Measurements from ENCODE around the gene SPEM3.

The SPEM3 gene

DNA sequence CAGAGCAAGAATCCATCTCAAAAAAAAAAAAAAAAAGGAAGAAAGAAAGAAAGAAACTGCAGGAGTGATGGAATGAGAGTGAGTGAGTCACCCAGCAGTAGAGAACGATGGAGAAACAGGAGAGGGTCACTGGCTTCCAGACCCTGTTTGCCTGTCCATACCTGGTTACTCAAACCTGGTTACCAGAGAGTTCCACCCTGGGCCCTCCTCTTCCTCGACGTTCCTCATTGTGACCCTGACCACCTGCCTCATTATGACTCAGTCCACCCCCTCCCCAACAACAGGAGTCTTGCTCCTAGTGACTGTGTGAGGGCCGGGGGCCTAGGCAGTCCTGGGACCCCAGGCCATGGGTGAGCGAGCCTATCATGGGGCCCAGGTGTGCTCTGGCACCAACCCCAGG lies at the start of gene SPEM3:
TSS of gene SPEM3 (plus strand) at position 301 of the 400 bp plus-strand sequence. CDS start at position 347, 46 bp downstream.
- DNase-seq = no peak

DNA sequence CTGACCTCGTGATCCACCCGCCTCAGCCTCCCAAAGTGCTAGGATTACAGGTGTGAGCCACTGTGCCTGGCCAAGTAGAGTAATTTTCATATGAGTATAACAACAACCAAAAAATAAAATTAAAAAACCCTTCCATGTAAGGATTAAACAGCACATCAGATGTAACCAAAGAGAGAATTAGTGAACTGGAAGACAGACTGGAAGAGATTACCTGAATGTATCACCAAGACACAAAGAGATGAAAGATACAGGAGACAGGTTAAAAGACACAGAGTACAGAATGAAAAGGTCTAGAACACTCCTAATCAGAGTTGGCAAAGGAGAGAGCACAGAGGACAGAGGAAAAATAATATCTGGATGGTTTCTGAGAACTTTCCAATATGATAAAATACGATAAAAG lies 49.5 kb upstream of the SPEM3 start:
- DNase-seq = no peak

DNA sequence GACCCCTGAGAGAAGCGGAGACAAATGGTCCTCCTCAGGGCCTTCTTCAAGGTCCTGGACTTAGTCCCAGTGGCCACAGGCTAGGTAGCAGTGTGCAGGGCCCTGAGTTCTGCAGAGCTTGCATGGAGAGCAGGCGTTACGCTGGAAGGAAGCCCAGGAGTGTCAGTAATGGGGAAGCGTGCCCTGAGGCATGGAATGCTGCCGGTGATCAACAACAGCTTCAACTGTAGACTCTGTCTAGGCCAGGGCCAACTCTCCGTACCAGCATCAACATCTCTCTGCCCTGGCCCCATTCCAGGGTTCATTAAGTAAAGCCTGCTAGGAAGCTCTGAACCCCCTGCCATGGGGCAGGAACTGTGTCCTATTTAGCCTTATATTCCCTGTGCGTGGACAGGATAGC lies 48.3 kb upstream of the SPEM3 start:
- DNase-seq = no peak

DNA sequence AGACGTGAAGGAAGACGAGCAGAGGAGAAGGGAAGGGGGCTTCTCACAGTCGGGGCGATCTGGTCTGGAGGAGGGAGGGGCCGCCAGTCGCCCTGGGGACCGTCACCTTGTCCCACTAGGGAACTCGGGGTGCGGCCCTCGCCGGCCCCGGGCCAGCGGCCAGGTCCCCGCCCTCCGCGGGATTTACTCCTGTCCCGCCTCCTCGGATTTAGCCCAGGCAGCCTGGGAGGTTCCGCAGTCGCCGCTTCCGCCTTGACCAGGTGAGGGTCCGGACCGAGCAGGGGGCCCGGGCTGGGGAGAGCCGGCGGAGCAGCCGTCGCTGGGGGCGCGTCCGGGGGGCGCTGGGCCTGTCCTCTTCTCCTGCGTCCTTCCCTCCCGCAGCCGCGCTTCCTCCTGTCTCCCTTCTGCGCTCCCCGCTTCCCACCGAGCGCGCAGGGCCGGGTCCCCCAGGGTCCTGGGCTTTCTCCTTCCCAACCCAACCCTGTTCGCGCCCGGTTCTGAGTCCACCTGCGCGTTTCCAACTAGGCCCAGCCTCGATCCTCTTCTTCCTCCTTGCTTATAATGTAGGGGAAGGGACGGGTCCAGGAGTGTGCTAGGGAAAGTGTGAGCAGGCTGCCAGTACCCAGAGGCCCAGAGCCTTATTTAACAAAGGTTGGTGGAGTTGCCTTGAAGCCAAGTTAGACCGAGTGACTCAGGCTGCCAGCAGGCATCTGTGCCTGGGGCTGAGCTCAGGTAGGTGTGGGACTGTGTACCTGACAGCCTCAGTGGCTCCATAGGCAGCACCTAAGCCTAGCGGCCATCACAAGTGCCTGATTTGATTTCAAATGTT lies 47.6 kb upstream of the SPEM3 start, which contains the start of gene TNK1:
TSS of gene TNK1 (plus strand) at position 235 of the 829 bp plus-strand sequence. CDS start 1,838 bp downstream, outside the sequence.
- DNase-seq = no peak

DNA sequence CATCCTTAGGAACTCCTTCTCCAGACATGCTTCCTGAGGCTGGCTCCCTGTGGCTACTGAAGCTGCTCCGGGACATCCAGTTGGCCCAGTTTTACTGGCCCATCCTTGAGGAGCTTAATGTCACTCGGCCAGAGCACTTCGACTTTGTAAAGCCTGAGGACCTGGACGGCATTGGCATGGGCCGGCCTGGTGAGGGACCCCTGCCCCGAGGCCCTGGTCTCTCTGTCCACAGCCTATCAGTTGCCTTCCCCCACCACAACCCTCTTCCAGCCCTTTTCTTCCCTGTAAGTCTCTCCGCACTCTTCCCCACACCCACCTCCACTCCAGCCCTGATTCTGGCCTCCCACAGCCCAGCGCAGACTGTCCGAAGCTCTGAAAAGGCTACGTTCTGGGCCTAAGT lies 45.8 kb upstream of the SPEM3 start:
- no peak for DNase-seq

DNA sequence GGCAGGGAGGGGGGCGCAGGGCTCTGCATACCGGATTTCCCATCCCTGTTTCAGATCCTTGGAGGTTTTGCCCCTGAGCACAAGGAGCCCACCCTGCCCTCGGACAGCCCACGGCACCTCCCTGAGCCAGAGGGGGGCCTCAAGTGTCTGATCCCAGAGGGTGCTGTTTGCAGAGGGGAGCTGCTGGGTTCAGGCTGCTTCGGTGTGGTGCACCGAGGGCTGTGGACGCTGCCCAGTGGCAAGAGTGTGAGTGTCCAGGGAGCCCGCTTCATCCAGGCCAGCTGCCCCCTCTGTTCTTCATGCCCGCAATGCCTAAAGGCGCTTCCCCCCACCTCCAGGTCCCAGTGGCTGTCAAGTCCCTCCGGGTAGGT lies 45.3 kb upstream of the SPEM3 start:
- no peak for DNase-seq

DNA sequence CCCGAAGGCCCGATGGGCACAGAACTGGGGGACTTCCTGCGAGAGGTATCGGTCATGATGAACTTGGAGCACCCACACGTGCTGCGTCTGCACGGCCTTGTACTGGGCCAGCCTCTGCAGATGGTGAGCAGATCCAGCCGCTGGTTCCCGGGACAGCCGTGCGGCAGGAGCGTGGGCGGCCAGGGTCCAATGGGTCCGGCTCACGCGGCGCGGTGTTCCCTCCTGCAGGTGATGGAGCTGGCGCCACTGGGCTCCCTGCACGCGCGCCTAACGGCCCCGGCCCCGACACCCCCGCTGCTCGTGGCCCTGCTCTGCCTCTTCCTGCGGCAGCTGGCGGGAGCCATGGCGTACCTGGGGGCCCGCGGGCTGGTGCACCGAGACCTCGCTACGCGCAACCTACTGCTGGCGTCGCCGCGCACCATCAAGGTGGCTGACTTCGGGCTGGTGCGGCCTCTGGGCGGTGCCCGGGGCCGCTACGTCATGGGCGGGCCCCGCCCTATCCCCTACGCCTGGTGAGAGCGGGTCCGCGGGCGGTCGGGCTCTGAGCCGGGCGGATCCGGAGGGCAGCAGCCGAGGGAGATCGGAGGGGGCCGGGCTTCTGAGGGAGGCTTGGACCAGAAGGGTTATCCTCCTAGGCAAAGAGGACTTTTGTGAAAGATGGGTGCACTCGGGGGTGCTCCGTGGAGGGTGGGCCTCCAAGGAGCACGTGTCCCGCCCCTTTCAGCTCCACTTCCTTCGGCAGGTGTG lies 44.7 kb upstream of the SPEM3 start:
- DNase-seq = peak; percentile 78

DNA sequence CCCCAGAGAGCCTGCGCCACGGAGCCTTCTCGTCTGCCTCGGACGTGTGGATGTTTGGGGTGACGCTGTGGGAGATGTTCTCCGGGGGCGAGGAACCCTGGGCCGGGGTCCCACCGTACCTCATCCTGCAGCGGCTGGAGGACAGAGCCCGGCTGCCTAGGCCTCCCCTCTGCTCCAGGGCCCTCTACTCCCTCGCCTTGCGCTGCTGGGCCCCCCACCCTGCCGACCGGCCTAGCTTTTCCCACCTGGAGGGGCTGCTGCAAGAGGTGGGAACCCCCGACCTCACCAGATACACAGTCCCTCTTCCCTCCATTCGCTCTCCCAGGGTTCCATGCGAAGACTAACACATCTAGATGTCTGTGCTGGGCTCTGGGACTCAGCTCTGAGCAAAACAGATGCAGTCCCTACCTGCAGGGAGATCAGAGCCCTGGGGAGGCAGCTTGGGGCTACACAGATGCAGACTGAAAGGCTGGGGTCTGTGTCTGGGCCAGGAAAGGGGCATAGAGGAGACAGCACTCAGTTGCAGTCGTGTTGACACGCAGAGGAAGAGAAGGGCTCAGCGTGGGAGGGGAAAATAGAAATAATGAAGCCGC lies 44.1 kb upstream of the SPEM3 start:
- DNase-seq = no peak

DNA sequence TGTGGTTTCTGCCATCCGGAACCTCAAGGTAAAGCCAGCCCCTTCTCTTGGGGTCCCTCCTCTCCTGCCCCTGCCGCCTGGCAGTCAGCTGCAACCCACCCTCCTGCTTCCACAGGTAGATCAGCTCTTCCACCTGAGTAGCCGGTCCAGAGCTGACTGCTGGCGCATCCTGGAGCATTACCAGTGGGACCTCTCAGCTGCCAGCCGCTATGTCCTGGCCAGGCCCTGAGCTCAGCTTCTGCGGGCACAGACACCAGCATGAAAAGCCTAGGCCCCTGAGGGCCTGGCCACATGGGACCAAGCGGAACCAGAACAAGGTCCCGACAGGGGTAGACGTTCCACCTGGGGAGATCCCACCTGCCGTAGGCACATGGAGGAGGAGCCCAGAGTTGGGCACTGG lies 39.8 kb upstream of the SPEM3 start:
- no peak for DNase-seq

DNA sequence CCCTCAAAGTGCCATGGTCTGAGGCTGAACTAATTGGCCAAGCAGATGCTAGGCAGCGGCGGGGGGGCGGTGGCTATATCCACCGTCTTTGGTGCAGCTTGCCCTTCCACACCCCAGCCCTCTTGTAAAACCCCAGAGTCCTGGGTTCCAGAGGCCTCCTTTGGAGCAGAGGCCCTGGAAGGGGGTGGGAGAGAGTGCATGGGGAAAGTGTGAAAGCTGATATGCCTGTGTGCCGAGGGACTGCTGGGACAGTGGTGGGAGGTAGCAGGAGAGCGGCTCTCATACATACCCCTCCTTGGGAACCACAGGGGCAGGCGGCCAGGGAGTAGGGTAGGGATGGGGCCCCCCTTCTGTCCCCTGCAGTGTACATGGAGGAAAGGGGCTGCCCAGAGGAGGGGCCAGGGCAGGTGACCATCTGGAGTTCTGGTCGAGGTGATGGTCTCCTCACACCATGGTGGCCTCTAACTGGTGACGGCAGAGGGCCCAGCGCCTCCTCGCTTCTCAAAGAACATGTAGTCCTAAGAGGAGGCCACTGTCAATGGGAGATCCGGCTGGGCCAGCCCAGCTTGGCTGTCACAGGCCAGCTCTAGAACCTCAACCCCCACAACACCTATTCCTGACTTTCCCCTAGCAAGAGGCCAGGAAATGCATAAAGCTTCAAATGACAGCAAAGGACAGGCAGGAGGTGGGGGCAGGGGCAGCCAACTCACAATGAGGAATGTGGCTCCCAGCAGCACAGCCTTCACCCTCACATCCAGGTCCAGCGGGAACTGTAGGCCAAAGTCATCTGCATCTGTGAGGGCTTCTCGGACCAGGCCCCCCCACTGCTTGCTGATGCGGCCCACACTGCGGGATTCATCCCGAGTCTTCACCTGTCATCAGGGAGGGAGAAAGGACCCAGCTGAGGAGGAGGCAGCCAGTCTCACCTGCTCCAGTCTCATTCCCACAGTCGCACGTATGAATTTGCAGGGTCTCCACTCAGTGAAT lies 38.4 kb upstream of the SPEM3 start:
- DNase-seq = no peak

DNA sequence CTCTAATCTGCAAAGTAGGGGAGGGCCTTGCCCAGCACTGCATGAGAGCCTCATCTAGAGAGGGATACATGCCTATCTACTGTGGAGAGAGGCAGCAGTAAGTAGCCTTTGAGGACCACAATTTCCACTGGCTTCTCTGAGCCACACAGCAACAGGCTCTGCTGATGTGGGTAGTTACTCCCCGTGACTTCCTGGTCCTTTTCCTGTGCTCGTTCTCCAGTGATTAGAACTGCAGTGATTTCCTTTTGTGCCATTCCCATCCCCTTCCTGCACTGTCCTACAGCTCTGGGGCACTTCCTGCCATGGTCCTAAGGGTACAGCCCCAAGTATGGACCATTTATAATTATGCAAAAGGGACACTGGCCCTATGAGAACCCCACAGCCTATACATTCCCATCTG lies 37.4 kb upstream of the SPEM3 start:
- DNase-seq = no peak

DNA sequence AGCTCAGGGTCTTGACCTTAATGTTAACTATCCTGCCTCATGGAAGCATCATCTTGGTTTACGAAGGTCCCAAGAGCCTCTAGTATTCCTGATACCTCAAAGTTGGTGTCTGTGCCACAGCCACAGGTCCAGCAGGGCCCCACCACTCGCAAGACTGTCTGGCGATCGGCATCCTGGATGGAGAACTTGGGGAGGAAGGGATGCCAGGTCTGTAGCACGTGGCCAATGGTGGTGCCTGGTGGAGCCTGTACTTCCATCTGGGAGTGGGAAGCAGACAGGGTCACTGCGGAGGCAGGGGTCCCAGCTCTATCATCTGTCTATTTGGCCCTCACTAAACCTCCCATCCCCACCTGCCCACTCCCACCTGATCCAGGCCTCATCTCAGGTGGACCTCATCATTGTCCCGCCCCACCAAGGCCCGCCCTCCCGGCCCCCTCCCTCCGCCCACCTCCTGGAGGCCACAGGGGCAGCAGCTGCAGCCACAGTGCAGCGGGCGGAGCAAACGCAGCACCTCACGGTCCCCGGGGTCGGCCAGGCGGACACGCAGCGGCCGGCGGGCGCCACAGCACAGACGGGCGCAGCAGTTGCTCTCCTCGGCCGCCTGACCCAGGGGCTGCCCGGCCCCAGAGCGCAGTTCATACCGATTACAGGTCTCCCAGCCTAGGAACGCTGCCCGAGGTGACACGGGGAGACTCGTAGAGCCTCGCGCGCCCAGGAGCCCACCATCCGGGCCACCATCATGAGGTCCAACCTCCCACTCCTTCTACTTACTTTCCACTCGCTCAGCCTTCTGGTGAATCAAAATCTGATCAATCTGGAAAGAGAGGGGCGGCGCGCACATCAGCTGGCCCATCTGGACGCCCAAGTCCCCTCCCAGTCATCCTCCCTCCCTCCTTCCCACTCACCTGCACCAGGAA lies 35.7 kb upstream of the SPEM3 start:
- DNase-seq = no peak

DNA sequence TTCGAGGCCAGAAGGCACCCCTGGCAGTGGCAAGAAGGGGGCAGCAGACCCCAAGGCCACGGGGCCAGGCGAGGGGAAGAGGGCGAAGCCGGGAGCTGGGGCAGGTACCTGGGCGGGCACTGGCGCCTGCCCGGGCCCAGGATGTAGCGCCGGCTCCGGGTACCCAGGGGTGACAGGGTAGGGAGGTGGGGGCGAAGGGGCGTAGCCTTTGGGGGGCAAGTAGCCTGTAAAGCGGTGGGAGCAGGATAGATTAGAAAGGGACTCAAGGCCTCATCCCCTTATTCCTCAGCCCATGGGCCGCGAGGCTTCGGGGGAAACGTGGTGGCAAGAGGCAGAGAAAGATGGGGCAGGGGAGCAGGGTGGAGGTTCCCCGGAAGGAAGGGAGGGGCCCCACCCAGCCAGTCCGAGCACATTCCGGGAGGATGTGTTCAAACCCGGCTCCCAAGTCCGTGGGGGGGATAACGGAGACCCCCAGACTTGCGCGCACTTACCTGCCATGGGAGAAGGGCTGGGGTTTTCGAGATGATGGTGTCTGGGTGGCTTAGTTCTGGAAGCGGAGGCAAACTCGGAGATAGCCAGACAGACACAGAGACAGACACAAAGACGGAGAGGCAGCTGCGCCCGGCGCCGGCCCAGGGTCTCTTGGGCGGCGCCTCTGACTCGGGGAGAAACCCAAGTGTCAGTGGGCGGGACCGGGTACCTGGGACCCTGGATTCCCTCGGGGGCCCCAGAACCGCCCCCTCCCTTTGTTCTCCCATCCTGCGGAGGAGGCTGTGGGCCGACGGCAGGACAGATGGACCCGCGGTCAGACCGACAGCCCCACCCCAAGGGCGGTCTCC lies 34.8 kb upstream of the SPEM3 start:
- no peak for DNase-seq

DNA sequence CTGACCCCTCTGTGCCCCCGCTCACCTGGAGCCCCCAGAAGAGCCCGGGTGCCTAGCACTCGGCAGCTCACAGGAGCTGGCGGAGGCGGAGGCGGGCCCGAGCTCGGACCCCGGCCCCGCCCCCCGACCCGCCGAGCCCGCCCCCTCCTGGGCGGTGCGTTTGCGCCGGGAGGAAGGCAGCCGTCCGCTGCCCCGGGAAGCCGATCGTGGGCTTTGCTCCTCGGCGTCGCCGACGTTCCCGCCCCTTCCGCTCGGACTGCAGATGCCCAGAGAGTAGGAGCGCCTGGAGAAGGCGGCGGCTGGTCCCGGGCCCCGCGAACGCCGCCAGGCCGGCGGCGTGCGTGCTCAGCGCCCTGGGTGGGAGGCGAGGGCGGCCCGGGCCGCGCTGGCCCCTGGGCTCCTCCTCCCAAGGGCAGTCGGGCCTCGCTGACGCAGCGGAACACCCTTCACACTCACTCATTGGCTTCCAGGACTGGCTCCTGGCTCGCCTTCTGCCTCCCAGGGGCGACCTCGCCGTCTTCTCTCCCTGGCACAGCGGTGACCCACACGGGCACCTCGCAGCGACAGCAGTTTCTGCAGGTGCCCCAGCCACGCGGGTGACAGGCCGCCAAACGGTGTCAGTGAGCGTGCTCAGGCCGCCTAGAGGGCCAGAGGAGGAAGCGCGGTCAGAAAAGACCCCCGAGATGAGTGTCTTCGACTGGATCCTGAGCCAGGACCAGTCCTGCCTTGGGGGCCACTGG lies 34.0 kb upstream of the SPEM3 start, which contains the start of gene PLSCR3:
TSS of gene PLSCR3 (minus strand) at position 74 of the 740 bp plus-strand sequence. CDS start 415 bp downstream, outside the sequence.
- DNase-seq = peak; percentile 88

DNA sequence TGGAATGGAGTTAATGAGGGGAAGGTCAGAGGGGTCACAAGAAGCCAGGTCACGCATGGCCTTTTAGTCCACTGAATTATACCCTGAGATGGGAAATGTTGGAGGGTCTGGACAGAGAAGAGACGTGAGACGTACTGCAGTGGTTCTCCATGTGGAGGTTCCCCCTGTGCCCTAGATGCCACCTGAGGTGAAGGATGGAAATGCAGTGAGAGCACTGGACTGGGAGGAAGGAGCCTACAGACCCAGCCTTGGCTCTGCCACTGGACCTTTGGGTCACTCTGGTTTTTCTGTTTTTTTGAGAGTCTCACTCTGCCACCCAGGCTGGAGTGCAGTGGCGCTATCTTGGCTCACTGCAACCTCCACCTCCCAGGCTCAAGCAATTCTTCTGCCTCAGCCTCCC lies 32.5 kb upstream of the SPEM3 start:
- DNase-seq = no peak

DNA sequence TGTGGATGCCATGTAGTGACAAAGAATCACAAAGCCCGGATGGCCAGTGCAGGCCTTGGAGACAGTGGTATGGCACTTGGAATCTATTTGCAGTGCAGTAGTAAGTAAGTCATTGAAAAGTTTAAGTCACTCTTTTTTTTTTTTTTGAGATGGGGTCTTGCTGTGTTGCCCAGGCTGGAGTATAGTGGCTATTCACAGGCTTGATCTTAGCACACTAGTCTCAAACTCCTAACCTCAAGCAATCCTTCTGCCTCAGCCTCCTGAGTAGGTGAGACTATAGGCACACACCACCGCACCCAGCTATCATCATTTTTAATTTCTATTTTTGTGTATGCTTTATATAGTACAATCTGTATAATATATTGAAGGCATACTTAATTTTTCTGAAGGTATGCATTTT lies 30.0 kb upstream of the SPEM3 start:
- no peak for DNase-seq

DNA sequence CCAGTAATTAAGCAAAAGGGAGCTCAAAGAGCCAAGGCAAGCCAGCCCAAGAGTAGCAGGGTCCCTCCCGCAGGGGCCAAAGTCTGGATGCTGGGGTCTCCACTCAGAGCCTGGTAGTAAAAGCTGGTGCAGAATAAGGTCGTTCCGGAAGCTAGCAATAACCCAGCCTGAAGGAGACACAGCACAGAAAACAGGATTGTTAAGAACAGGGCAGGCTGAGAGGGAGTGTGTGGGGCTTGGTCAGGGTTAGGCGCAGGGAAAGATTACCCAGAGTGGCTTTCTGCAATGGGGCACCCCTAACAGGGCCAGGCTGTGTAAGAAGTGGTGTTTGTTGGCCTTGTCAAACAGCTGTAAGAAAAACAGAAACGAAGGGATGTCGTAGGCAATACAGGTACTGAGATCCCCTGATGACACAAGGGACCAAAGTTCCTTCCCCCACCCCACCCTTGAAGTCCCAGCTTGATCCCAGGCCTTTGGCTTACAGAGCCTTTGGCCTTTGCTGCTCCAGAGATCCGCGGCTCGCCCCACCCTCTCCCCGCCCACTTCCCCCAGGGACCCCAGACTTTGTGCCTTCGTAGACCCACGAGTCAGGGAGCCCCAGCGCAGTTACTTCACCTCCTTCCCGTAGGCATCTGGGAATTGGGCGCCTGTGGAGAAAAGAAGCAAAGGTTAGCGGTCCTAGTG lies 25.5 kb upstream of the SPEM3 start:
- no peak for DNase-seq

DNA sequence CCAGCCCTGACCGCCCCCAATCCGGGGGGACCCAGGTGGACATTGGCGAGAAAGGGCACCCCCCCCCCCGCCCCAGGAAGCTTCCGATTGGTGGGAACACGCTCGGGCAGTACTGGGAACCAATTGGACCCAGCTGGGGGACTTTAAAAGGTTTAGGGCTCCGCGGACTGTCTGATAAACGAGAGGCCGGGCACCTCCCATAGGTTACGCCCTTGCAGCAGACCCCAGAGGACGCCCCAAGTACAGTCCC lies 25.0 kb upstream of the SPEM3 start:
- no peak for DNase-seq

Data from activated CD4-positive, CD25-positive, alpha-beta regulatory T cell treated with anti-CD3 and anti-CD28 coated beads, Interleukin-2, amount 50 U/mL, for 72 hours (primary cell).